NK-92 (cell line): ENCODE data around the gene PROX1.

Experiments used
- DNase-seq: peaks from one replicate; lab custom pipeline; 2025; ENCODE audit not compliant: unreplicated experiment; lab: John Stamatoyannopoulos, UW

PROX1 gene

DNA sequence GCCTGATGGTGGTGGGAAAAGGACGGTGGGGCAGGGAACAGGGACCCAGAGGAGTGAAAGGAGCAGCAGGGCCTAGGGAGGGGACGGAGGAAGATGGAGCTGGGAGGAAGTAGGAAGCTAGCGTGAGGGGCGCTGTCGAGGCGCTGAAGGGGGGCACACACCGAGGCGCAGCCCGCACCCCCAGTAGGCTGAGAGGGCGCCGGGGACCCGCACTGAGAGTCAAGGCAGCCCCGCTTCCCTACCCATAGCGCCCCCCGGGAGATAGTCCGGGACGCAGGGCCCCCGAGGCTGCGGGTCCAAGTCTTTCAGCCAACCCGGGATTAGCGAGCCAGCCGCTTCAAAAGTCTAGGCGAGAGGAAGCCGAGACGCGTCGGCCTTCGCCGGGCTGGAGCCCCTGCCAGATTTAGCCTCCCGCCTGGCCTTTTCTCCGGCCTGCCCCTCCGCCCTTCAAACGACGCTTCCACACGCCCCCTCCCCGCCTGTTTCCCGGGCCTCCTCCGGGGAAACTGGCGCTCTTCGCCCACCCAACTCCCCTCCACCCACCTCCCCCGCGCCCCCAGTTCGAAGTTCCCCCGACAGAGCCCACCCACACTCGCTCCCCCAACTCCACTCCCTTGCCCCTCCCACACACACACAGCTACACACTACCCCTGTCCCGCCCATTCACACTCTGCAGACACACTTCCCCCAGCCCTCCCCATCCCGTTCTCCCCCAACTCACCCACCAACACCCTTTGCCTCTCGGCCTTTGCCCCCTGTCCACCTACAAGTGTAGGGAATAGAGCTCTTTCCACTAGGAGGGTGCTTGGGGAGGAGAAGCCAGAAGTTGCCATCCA, 7.8 kb upstream of the PROX1 start:
- DNase-seq: no peak

GRCh38 chr1:213980906-213981305, 6.9 kb upstream of the PROX1 start:
- DNase-seq: no peak

DNA sequence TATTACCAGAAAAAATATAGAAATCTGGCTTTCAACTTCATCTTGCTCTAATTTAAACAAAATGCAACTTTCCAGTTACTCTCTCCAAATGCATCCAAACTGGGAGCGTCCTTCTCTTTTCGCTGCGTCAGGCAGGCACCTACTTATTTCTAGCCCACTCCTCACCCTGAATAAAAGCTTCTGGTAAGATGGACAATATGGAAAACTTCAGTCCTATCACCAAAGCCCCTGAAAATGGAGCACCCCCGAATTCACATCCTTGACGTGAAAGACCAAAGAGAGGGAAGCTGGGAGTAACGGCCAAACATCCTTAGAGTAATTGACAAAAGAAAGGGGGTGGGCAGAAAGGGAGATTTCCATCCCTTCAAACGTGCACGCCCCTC, 5.5 kb upstream of the PROX1 start:
- no peak for DNase-seq

DNA sequence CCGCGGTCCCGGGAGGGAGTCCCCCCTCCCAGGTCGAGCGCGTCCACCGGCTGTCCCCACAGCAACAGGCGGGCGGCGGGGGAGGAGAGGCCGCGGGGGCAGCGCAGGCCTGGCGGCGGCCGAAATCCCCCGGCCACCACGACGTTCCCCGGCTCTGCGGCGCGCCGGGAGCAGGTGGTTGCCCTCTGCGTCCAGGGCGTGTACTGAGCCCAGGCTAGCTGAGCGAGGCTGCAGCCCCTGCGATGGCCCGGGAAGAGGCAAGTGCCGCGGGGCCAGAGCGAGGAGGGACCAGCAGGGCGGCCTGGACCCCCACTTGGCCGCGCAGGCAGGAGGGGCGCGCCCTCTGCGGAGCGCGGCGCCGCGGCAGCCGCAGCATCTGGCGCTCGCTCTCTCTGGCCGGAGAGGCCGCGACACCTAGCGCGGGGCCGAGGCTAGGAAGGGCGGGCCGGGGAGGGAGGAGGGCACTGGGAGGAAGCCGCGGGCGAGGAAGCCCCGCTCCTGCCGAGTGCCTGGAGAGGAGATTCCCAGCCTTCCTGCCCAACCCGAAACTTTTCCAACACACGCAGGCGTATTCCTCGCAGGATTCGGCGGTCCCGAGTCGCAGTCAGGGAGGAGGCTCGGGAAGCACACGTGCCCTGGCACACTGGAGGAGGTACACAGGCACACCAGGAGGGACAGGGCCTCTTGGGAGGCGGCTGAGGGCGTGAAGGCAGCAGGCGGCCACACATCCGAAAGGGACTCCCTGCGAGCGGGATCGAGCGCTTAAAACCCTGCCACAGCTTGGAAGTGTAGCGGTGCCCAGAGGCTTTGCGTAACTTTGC, 4.9 kb upstream of the PROX1 start:
- no peak for DNase-seq

DNA sequence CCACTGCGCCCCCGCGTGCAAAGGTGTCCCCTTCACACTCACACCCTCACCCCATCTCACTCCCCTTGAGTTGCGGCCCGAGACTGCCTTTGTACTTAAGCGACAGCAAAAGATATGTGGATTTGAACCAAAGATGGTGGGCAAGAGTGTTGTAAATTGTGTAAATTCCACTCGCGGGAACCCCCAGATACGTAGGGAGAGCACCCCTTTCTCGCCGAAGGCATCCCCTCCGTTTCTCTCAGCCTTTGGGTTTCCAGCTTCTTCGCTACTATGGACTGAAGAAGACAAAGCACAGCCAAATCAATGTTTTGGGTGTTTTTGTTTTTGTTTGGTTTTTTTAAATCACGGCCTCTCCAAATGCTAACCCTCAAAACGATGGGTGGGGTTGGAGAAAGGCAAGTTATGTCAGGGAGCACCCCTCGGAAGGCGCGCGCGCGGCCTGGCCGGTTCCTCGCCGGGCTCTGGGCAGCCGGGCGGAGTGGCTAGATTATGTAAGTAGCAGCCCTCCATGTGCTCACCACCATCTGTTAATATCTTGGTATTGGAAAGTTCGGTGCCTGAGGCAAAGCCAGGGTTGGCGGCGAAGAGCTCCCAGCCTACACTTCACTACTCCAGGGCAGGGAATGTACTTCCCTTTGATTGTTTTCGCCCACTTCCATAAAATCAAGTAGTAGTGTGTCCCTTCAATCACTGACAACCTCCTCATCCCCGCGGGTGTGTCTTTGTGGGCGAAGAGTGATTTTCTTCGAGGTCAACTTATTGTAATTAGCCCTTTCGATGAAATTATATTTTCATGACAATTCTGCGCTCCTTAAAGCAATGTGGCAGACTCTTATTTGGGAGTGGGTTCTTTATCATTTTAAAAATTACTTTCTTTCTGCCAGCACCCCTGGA, 4.0 kb upstream of the PROX1 start:
- DNase-seq: no peak

DNA sequence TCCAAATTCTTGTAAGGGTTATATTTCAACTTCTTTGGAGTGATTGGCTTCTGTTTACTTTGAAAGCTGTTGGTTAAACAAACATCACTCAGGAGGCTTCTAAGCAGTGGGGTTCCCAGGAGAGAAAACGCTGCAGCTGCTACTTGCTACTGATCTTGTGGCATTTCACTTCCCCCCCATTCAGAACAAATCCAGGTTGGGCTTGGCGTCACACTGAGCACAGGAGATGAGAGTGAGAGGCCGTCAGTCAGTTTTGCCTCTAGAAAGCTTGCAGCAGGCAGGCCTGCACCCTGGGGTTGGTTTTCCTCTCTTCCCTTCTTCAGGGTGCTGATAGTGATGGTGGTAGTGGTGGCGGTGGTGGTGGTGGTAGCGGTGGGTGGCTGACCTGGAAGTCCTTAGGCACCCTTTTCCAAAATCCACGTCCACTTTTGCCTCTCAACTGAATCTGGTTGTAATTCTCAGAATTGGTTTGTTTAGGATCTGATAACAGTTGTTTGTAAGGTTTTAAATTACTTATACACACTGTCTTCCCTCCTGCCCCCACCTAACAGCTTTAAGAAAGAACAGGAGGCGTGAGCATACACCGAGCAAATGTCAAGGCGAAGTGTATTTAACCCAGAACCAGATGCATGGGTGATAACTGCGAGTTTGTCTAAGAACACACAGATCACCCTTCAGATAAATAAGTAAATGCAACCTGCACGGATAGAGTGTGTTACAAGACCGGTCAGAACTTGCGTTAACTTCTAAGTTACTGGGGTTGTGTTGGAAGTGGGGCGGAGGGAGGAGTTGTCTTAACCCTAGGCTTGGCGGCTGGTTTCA, 3.2 kb upstream of the PROX1 start:
- no peak for DNase-seq

DNA sequence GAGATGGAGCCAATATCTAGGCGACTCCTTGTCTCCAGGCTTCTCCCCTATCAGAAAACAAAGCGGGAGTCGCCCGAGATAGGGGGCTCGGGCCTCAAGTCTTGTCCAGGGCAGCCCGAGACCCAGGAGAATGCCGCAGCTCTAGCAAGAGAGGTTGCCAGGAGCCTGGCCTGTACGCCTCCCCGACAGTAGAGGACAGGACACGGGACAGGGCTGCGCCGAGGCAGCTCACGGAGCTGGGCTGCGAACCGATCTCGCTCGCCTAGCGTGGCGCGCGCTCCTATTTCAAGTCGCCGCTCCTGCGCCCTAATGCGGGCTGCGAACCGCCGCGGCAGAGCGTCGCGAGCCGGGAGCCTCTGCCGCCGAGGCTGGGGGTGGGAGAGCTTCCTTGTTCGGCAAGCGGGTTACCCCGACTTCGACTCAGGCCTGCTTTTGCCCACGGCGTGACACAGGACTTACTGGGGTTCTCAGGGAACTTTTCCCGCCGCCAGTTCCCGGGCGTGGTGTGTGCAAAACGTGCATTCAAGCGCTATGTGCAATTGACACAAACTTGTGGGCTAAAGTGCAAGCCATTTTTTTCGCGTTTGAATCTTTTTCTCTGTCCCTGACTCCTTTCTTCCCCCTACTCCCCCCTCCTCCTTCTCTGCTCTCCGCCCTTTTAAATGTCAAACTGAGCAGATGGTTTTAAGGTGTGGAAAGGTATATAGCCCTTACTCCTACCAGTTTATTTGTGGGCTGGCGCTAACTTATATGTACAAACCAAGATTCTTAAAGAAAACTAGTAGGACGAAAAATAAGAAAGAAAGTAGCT, 2.4 kb upstream of the PROX1 start:
- DNase-seq: no peak

DNA sequence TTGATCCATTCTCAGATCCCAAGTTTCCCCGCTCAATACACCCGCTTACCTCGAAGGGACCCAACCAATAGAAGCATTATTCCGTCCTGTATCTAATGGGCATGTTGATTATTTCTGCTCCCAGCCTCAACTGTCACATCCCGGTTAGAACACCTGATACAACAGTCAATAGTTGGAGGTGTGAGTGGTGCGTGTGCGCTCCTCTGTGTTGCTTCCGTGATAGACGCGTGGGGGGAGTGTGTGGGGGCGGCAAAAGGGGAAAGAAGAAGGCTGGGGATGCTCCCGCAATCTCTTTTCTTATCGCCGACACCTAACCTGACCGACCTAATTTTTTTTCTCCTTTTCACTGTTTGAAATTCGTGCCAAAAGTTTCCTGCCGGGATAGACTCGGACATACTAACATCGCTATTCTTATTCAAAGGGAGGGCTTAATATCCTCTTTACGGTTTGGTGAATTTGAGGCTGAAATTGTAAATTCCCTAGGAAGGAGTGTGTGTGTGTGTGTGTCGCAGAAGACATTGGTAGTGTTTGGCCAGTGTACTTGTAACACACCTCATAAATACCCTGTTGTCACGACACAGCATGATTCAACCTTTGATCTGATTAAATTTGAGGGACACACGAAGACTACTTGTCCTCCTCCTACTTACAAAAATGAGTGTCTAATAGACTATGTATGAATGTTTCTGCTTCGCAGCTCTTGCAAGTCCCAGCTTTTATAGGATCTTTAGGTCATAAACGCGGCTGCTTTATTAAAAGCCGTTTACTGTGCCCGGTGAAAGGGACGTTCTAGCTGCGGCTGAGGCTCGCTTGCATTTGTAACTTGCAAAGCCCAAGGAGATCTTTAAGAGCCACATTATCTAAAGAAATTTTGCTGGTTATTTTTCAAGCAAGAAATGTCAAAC, 1.5 kb upstream of the PROX1 start:
- DNase-seq: no peak

DNA sequence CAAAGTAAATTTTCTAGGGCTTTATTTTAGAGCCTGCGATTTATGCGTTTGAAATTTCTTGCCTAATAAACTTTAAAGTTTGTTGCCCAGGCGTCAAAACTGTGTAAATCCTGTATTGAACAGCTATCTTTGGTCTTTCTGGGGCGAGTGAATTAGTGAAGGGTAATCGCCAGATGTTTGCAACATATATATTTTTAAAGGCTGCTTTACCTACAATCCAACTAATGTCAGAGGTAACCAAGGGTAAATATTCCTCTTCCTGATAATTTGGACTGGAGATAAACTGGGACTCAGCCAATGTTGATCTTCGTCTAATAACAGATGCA, 885 bp upstream of the PROX1 start:
- DNase-seq: no peak

- DNase-seq: no peak
These were observed 299 bp upstream of the PROX1 start for GRCh38 chr1:213987422-213987926.

GRCh38 chr1:213988507-213989001, 781 bp downstream of the PROX1 start:
- no peak for DNase-seq

DNA sequence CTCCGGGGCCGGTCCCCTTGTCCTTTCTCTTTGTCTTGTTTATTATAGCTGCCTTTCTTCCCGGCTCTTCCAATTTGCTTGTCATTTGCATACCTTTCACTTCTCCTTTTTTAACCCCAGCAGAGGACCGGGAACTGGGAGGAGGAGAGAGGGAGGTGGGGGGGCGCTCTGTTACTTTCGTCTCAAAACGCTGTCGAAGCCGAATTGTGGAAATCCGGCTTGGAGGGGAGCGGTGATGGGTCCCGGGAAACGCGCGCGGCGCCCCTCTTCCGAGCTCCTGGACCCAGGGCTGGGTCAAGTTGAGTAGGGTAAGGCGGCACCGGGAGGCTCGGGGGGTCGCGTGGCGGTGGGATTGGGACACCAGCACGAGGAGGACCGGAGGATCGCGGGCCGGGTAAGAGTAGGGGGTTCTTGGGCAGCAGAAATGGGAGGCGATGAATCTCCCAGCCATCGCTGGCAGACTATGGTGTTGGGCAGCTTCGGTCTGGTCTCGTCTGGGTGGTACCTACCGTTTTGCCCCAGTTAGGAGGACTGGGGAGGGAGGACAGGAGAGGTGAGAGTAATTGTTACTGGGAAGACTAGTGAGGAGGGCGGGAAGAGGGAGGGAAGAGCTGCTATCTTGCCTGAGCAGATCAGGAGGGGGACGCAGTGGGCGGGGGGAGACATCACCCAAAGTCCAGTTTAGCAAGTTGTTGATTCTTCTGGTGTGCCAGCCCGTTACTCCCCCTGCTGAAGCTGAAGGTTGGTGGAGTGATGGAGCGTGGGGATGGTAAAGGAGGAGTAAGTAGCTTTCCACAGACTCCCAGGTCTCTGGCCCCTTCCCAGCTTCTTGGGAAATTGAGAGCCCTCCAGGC, 1.5 kb downstream of the PROX1 start:
- DNase-seq: no peak

GRCh38 chr1:213993929-213994328, 6.2 kb downstream of the PROX1 start:
- no peak for DNase-seq

- no peak for DNase-seq
These were observed 7.1 kb downstream of the PROX1 start for GRCh38 chr1:213994888-213995287.

GRCh38 chr1:213995603-213996002, 7.8 kb downstream of the PROX1 start:
- no peak for DNase-seq

DNA sequence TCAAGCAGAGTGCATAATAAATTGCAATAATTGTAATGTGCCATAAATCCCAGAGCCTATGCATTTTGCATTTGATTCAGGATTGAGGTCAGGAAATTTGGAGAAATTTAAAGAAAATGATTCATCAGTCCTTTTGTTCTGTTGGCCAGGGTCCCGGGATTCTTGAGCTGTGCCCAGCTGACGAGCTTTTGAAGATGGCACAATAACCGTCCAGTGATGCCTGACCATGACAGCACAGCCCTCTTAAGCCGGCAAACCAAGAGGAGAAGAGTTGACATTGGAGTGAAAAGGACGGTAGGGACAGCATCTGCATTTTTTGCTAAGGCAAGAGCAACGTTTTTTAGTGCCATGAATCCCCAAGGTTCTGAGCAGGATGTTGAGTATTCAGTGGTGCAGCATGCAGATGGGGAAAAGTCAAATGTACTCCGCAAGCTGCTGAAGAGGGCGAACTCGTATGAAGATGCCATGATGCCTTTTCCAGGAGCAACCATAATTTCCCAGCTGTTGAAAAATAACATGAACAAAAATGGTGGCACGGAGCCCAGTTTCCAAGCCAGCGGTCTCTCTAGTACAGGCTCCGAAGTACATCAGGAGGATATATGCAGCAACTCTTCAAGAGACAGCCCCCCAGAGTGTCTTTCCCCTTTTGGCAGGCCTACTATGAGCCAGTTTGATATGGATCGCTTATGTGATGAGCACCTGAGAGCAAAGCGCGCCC, 8.7 kb downstream of the PROX1 start:
- DNase-seq: no peak
